ENCODE data around the gene TNNI3K.

GRCh38 chr1:74453277-74453676 lies 218.1 kb downstream of the TNNI3K start:
- TF ChIP-seq POLR2AphosphoS5 (IDR thresholded peaks at IDR 0.05; ENCODE audit: low read depth, low read length) (no peak), POLR2A (IDR thresholded peaks at IDR 0.05; ENCODE audit: low read depth, low read length) (no peak), TAF1 (IDR thresholded peaks at IDR 0.05; ENCODE audit: borderline replicate concordance, low read depth, low read length) (no peak)
